Measurements from ENCODE around the gene GPR141. TPM values are rescaled to one million over a fixed set of nuclear protein-coding genes. Genes with fewer than 3 reads are reported as not detected.

The GPR141 gene
- total and polyA plus RNA-seq, 2 donors (not counting 3 experiments of a cell fraction or from before 2014, with no cell fraction given) = not detected

DNA sequence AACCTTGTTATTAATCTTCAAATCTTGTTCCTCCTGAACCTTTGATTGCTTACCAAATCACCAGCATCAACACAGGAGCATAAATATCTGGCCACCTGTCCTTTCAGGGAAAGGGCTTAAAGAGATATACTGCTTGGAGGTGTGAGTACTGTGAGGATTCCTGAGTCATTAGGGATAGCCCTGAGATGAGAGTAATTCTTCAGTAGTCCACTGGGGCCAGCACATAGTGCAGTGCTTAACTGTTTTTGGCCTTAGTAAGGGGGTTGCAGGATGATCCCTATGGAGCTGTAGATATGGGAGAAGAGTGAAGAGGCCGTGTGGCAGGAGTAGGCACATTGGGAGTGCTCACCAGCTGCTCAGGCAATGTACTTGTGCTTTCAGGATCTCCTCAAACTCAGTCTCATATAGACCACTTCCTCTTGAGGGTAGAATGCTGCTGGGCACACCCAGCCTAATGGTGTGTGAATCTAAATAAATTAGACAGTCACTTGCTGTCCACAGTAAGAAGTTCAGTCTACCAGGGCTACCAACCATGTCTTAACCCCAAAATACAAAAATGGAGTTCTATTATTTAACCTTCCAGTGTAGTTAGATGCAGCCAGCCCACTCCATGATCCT is 26.5 kb upstream of the GPR141 start:
- DNase-seq (ENCODE audit: low read depth, low spot score) = no peak
- FAIRE-seq = no peak
- no TSS peak for BruUV-seq (replicated peaks)
- no peaks in the 10 kb centered on the region for H3K27me3 ChIP-seq (ENCODE audit: control insufficient read depth in 2 of 2, insufficient read depth in 2 of 2, low read length in 2 of 2)
- H3K4me1 ChIP-seq (ENCODE audit: control insufficient read depth, extremely low read depth, insufficient read depth, low read length) = no peaks in the 10 kb centered on the region
- H3K27ac ChIP-seq (ENCODE audit: insufficient read depth, low read depth, low read length) = no peak overlapping the region
- POLR2A ChIA-PET = no interaction called here
- no peaks in the 10 kb centered on the region for H3K36me3 ChIP-seq (ENCODE audit: control insufficient read depth in 2 of 2, extremely low read depth in 1 of 2, insufficient read depth in 2 of 2, low read length in 2 of 2)
- TF ChIP-seq MYC (IDR thresholded peaks at IDR 0.05; ENCODE audit: low read depth, low read length) = no peak
- no peak for TF ChIP-seq POLR2AphosphoS5 (IDR thresholded peaks at IDR 0.05; ENCODE audit: insufficient read depth, low read depth, low read length)
- TF ChIP-seq, protein P1, sequence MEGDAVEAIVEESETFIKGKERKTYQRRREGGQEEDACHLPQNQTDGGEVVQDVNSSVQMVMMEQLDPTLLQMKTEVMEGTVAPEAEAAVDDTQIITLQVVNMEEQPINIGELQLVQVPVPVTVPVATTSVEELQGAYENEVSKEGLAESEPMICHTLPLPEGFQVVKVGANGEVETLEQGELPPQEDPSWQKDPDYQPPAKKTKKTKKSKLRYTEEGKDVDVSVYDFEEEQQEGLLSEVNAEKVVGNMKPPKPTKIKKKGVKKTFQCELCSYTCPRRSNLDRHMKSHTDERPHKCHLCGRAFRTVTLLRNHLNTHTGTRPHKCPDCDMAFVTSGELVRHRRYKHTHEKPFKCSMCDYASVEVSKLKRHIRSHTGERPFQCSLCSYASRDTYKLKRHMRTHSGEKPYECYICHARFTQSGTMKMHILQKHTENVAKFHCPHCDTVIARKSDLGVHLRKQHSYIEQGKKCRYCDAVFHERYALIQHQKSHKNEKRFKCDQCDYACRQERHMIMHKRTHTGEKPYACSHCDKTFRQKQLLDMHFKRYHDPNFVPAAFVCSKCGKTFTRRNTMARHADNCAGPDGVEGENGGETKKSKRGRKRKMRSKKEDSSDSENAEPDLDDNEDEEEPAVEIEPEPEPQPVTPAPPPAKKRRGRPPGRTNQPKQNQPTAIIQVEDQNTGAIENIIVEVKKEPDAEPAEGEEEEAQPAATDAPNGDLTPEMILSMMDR (IDR thresholded peaks at IDR 0.05; ENCODE audit: extremely low read depth in 1 of 2, insufficient read depth in 1 of 2, low read depth in 1 of 2, low read length in 2 of 2) = no peak
- TF ChIP-seq JUN (IDR thresholded peaks at IDR 0.05; ENCODE audit: borderline replicate concordance, insufficient read depth, insufficient read length, low read depth) = no peak
- H3K9me1 ChIP-seq (replicated peaks; ENCODE audit: control insufficient read depth, extremely low read depth, insufficient read depth, low read length) = no peaks in the 10 kb centered on the region
- H3K9me3 ChIP-seq (replicated peaks; ENCODE audit: control insufficient read depth, insufficient read depth, low read length) = no peaks in the 10 kb centered on the region
- H4K20me1 ChIP-seq (replicated peaks; ENCODE audit: control insufficient read depth, extremely low read depth, insufficient read depth, low read length) = no peaks in the 10 kb centered on the region
- intact Hi-C loops (cut with micrococcal nuclease) = no loop called here
- H2AFZ ChIP-seq (ENCODE audit: low read depth, low read length) = no peak overlapping the region
- no peak overlapping the region for H3K9ac ChIP-seq (replicated peaks; ENCODE audit: extremely low read depth, insufficient read depth, low read length)
- CTCF ChIA-PET = no interaction called here
- H3K79me2 ChIP-seq (ENCODE audit: control insufficient read depth, insufficient read depth, low read length) = no peaks in the 10 kb centered on the region
- dilution Hi-C loops (cut with MboI; ENCODE audit: extremely low pct_ligation_motif_present, low sequenced_read_pairs) = no loop called here
- no peak overlapping the region for H3K4me3 ChIP-seq (replicated peaks in 1 of 3; ENCODE audit: insufficient read depth in 1 of 3, low read depth in 1 of 3, low read length in 3 of 3)
- no peak overlapping the region for H3K4me2 ChIP-seq (ENCODE audit: insufficient read depth, low read length)

DNA sequence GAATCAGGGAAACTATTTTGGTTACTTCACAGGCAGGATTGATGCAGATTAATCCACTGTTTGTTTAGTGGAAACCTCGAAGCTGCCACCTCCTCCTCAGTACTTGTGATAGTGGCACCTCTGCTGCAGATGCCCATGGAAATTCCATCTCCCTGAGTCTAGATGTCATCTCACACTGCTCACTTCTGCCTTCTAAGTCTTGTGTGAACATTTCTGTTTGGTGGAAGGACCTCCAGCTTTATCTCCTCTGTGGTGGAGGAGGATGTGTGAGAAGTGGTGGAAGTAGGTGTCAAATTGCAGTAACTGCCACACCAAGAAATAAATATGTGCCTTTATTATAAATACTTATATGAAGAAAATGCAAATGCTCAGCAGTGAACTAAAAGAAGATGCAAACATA is 25.8 kb upstream of the GPR141 start:
- CTCF ChIA-PET = no interaction called here
- no peak overlapping the region for H3K9ac ChIP-seq (replicated peaks; ENCODE audit: extremely low read depth, insufficient read depth, low read length)
- BruUV-seq (replicated peaks) = no TSS peak
- H3K36me3 ChIP-seq (ENCODE audit: control insufficient read depth in 2 of 2, extremely low read depth in 1 of 2, insufficient read depth in 2 of 2, low read length in 2 of 2) = no peaks in the 10 kb centered on the region
- TF ChIP-seq POLR2A (IDR thresholded peaks at IDR 0.05; ENCODE audit: low read depth, low read length) (no peak), MYC (IDR thresholded peaks at IDR 0.05; ENCODE audit: low read depth, low read length) (no peak), EZH2 (IDR thresholded peaks at IDR 0.05; ENCODE audit: borderline replicate concordance, low read depth, low read length, severe bottlenecking) (no peak), FOS (IDR thresholded peaks at IDR 0.05; ENCODE audit: borderline replicate concordance, insufficient read depth, low read length) (no peak), JUN (IDR thresholded peaks at IDR 0.05; ENCODE audit: borderline replicate concordance, insufficient read depth, insufficient read length, low read depth) (no peak), GATA2 (IDR thresholded peaks at IDR 0.05; ENCODE audit: insufficient read depth, insufficient read length, low read depth, low read length) (no peak), POLR2AphosphoS5 (IDR thresholded peaks at IDR 0.05; ENCODE audit: insufficient read depth, low read depth, low read length) (no peak)
- TF ChIP-seq, protein P2, sequence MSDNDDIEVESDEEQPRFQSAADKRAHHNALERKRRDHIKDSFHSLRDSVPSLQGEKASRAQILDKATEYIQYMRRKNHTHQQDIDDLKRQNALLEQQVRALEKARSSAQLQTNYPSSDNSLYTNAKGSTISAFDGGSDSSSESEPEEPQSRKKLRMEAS (IDR thresholded peaks at IDR 0.05; ENCODE audit: insufficient read depth, insufficient read length) = no peak
- TF ChIP-seq, protein P1 (IDR thresholded peaks at IDR 0.05; ENCODE audit: extremely low read depth in 1 of 2, insufficient read depth in 1 of 2, low read depth in 1 of 2, low read length in 2 of 2) = no peak
- no peaks in the 10 kb centered on the region for H3K27me3 ChIP-seq (ENCODE audit: control insufficient read depth in 2 of 2, insufficient read depth in 2 of 2, low read length in 2 of 2)
- no peaks in the 10 kb centered on the region for H3K79me2 ChIP-seq (ENCODE audit: control insufficient read depth, insufficient read depth, low read length)
- H2AFZ ChIP-seq (ENCODE audit: low read depth, low read length) = no peak overlapping the region
- no peak overlapping the region for H3K27ac ChIP-seq (ENCODE audit: insufficient read depth, low read depth, low read length)
- dilution Hi-C loops (cut with MboI; ENCODE audit: extremely low pct_ligation_motif_present, low sequenced_read_pairs) (no loop called here), intact Hi-C loops (cut with micrococcal nuclease) (no loop called here)
- no peak overlapping the region for H3K4me2 ChIP-seq (ENCODE audit: insufficient read depth, low read length)
- H4K20me1 ChIP-seq (replicated peaks; ENCODE audit: control insufficient read depth, extremely low read depth, insufficient read depth, low read length) = no peaks in the 10 kb centered on the region
- no peak for FAIRE-seq
- no peaks in the 10 kb centered on the region for H3K4me1 ChIP-seq (ENCODE audit: control insufficient read depth, extremely low read depth, insufficient read depth, low read length)
- no peak overlapping the region for H3K4me3 ChIP-seq (replicated peaks in 1 of 3; ENCODE audit: insufficient read depth in 1 of 3, low read depth in 1 of 3, low read length in 3 of 3)
- H3K9me3 ChIP-seq (replicated peaks; ENCODE audit: control insufficient read depth, insufficient read depth, low read length) = no peaks in the 10 kb centered on the region
- no peaks in the 10 kb centered on the region for H3K9me1 ChIP-seq (replicated peaks; ENCODE audit: control insufficient read depth, extremely low read depth, insufficient read depth, low read length)
- POLR2A ChIA-PET = no interaction called here
- DNase-seq (ENCODE audit: low read depth, low spot score) = no peak
